NCI-H2171 treated with DMSO at 0.1 percent for 48 hours (cell line): Measurements from ENCODE around the gene RDH16.

Experiments
- DNase-seq: peaks from one replicate; lab custom pipeline; 2025; lab: John Stamatoyannopoulos, UW

The RDH16 gene, protein sequence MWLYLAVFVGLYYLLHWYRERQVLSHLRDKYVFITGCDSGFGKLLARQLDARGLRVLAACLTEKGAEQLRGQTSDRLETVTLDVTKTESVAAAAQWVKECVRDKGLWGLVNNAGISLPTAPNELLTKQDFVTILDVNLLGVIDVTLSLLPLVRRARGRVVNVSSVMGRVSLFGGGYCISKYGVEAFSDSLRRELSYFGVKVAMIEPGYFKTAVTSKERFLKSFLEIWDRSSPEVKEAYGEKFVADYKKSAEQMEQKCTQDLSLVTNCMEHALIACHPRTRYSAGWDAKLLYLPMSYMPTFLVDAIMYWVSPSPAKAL

GRCh38 chr12:56957229-56958052 lies at the start of gene RDH16:
Gene RDH16, minus strand, starts transcription at chr12:56957608. Its CDS starts 146 bp downstream, at chr12:56957462.
- DNase-seq, result no peak

DNA sequence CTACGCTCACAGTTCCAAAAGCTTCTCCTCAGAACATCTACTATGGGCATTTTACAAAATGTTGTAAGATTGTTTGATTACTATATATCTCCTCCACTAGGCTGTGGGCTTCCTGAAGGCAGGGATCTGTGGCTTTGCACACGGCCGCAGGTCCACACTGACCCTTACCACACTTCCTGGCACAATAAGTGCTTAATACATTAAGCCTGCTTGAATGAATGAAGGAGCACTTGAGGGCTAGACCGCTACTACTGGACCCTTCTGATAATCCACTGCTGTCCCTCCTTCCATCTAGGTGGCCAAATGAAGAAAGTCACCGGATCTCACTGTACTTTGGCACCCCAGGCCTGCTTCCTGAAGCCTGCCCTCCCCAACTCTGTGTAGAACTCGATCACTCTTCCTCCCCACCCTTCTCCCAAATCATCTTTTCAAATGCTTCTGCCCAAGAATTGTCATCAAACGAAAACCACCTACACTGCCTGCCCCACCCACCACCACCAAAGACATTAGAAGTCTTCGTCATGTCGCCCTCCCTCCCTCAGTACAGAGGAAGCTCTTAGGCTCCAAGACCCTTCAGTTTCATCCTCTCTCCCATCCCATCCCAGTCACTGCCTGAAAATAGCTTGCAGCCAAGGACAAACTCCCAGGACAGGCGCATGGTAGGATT lies 49.5 kb upstream of the RDH16 start:
- no peak for DNase-seq

DNA sequence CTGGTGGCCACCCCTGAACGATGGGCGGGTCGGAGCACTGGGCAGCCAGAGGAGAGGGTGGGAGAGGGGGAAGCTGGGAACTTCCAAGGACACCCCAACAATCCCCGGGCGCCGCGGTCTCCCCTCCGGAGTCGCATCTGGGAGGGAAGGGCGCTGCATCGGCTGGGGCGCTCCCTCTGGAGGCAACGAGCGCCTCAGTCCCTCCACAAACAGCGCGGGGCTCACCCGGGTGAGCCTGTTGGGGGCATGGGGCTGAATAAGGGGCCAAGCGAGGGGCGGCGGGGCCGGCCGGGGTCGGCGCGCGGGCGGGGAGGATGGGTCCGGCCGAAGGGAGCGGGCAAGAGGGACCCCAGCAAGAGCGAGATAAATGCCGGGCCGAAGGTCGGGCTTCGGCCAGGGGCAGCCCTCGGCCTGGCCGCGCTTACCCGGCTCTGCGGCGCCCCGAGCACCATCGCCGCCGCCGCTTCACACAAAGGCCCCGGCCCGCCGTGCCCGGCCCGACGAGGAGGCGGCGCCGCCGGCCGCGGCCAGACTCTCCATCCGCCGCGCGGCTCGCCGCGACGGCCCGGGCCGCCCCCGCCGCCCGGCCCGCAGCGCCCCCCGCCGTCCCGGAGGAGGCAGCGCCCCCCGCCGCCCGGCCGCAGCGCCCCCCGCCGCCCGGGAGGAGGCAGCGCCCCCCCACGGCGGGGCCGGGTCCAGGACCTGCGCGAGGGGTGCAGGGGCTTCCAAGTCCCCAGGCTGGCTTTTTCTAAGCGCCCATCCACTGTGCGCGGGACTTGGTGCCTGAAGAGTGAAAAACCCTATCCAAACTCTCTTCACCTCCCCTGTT lies 48.8 kb upstream of the RDH16 start, which contains the start of gene ZBTB39:
ZBTB39 (minus strand) TSS at position 567 of the 829 bp plus-strand sequence. CDS start 1,629 bp downstream, outside the sequence.
- peak; percentile 62 for DNase-seq

DNA sequence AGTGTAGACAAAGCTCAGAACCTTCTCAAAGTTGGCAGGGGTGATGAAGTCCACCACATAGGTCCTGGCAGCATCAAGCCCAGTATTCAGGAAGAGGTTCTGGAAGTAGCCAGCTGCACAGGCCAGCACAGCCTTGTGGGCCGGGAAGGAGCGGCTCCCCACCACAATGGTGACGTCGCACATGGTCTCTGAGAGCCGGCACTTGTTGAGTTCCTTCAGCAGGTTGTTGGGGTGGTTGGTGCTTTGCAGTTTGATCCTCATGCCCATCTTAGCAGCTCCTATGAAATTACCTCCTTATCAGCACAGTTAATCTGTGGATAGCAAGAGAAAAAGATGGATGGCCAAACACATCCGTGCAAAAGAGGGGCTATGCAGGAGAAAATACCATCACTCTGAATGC lies 47.2 kb upstream of the RDH16 start:
- no peak for DNase-seq

DNA sequence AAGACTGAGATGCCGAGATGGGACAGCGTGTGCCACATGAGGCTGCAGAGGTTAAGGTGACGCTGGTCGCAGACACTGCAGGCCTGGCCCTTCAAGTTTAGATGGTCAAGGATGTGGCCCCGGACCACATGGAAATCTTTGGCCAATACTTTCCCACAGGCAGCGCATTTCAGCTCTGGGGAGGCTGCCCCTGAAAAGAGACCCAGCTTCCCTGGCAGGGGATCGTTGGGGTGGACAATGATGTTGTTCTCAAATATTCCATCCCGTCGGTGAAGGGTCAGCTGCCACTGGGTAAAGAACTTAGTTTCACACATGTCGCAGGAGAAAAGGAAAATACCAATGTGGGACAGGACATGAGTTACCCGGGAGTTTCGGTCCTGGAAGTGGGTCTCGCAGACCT lies 46.0 kb upstream of the RDH16 start:
- no peak for DNase-seq

DNA sequence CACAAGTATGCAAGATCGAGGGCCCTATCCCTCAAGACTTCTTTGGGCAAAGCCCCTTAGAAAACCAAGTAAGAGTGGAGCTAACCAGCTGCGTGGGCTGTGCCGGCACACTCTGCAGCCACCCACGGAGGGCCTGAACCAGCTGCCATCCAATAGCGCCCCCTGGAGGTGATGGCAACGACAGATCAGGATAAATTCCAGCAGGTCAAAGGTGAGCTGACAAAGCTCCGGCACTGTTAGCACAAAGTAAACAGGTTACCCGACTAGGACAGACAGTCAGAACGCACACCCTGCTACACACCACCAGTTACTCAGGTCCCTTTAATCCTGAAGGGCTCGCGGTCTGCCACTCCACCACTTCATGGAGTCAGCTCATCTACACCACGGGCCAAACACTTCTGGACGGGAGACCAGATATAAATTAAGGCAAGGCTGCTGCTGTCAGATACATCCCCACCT lies 44.1 kb upstream of the RDH16 start:
- peak; percentile 6 for DNase-seq

GRCh38 chr12:57000393-57000792 lies 43.0 kb upstream of the RDH16 start:
- DNase-seq, result no peak

GRCh38 chr12:56999456-56999855 lies 42.0 kb upstream of the RDH16 start:
- DNase-seq, result no peak

DNA sequence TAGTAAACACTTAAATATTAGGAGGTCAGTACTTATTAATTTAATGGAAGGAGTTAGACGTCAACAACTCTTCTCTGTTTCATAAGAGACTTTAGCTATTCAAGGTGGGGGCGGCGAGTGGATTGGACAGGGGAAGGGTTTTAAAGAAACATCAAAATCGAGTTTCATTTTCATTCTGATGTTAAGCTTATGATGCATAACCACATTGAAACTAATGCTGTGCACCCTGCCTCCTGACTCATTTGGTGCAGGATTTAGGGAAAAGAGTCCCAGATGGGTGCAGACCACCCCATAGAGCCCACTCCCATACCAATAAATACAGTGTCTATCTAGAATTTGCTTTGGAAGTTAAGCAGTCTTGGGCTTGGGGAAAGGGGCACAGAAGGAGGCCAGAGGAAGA lies 41.6 kb upstream of the RDH16 start:
- no peak for DNase-seq

GRCh38 chr12:56998316-56998715 lies 40.9 kb upstream of the RDH16 start:
- DNase-seq, result no peak

GRCh38 chr12:56996793-56997545 lies 39.6 kb upstream of the RDH16 start:
- DNase-seq, result no peak

- no peak for DNase-seq
Measured at GRCh38 chr12:56995930-56996496, 38.6 kb upstream of the RDH16 start.

DNA sequence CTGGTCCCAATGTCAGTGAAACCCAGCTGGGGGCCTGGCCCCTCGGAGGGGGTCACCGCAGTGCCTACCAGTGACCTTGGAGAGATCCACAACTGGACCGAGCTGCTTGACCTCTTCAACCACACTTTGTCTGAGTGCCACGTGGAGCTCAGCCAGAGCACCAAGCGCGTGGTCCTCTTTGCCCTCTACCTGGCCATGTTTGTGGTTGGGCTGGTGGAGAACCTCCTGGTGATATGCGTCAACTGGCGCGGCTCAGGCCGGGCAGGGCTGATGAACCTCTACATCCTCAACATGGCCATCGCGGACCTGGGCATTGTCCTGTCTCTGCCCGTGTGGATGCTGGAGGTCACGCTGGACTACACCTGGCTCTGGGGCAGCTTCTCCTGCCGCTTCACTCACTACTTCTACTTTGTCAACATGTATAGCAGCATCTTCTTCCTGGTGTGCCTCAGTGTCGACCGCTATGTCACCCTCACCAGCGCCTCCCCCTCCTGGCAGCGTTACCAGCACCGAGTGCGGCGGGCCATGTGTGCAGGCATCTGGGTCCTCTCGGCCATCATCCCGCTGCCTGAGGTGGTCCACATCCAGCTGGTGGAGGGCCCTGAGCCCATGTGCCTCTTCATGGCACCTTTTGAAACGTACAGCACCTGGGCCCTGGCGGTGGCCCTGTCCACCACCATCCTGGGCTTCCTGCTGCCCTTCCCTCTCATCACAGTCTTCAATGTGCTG lies 38.0 kb upstream of the RDH16 start:
- DNase-seq, result no peak

DNA sequence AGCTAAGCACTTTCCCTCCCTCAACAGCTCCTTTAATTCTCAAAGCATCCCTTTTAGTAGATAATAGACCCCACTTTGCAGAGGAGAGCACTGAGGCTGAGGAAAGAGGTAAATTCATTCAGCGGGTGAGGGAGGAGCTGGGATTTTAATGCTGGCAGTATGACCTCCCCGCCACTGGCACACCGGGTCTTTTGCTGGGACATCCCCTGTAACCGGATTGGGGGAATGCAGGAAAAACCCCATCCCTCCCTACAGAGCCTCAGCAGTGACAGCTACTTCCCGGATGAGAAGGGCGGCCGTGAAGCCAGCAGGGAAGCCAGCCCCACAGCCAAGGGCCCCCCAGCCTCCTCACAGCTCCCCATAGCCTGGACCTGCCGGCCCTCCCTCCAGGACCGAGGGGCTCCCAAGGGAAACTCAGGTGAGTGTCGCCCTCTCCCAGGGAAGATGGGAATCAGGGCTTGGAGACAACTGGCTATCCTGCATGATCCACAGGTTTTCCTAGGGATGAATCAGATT lies 36.9 kb upstream of the RDH16 start:
- DNase-seq, result no peak

DNA sequence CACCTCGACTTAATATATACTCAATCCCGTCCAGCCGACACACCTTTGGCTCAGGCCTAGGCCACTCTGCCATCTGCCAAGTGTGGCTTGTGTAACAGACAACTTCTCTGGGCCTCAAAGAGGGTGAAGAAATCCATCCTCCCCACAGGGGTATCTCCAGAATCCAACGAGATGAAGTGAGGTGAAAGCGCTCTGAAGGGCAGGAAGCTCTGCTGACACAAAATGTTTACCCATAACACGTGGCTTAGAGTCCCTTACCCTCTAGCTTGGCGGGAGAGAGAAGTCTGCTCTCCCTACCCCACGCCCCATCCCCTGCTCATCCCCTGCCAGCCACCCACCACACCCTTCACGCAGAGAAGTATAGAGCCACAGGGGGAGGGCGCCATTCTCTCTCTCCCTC lies 35.9 kb upstream of the RDH16 start:
- DNase-seq, result no peak

- DNase-seq, result no peak
Measured at GRCh38 chr12:56991319-56992246, 34.2 kb upstream of the RDH16 start.

DNA sequence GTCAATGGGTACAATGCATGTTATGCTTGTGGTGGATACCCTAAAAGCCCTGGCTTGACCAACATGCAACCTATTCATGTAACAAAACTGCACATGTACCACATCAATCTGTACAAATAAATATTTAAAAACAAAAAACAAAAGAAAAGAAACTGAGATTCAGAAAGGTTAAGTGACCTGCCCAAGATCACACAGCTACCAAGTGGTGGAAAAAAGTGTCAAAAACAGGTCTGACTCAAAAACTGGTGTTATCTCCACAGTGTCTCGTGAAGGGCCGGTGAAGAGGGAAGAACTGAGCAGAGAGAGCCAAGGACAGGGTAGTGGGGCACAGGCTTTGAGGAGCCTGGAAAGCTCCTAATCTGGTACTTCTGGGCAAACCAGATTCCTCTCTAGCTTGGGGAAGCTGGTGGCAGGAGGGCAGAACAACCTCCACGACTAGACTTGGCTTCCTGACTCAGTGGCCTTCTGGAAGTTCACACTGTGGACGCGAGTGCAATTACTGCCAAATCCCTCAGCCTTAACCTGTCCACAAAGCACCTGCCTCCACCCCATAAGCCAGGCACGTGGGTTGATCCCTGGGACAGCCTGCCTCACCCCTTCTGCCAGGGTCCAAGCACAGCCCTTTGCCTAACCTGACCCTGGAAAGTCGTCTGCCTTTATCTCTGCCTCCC lies 33.4 kb upstream of the RDH16 start:
- no peak for DNase-seq
